ENCODE results near the gene ZNF280B. TPM values are rescaled to one million over a fixed set of nuclear protein-coding genes. Genes with fewer than 3 reads are reported as not detected.

ZNF280B gene
- total RNA-seq, 2 experiments from 2014 or later: 2.3 to 3.0 TPM

DNA sequence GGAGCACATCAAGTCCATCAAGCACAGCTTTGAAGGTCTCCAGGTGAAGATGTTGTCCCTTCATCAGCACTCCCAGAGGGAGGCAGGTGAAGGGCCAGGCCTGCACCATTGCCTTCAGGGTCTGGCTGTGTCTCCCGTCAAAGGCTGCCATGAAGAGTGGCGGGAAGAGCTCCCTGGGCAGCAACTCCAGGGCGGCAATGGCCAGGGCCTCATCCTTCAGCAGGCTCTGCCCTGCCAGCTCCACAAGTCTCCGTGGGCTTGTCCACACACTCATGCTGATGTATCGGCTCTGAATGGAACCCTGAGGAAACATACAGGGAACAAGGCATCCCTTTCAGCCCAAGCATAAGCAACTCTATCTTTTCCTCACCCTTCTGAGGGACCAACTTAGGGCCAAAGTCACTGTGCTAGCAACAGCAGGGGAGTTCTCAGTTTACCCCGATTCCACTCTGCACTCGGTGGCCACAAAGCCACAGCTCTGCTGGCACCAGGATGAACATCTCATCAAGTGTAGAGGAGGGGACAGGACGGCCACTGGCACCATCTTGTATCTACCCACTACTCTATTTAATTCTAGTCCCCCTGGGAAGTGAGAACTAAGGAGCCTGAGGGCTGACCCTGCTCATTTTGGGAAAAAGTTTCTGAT, 42.4 kb upstream of the ZNF280B start:
- Mint-ChIP-seq H3K27ac (no peak overlapping the region), H3K4me1 (ENCODE audit: low read depth) (no peaks in the 10 kb centered on the region), H3K27me3 (peaks cover 1% of the 10 kb centered on the region), H3K4me3 (no peak overlapping the region), H3K36me3 (ENCODE audit: low read depth) (no peaks in the 10 kb centered on the region), H3K9me3 (no peaks in the 10 kb centered on the region)
- no peak for ATAC-seq
- TF ChIP-seq, protein P1, sequence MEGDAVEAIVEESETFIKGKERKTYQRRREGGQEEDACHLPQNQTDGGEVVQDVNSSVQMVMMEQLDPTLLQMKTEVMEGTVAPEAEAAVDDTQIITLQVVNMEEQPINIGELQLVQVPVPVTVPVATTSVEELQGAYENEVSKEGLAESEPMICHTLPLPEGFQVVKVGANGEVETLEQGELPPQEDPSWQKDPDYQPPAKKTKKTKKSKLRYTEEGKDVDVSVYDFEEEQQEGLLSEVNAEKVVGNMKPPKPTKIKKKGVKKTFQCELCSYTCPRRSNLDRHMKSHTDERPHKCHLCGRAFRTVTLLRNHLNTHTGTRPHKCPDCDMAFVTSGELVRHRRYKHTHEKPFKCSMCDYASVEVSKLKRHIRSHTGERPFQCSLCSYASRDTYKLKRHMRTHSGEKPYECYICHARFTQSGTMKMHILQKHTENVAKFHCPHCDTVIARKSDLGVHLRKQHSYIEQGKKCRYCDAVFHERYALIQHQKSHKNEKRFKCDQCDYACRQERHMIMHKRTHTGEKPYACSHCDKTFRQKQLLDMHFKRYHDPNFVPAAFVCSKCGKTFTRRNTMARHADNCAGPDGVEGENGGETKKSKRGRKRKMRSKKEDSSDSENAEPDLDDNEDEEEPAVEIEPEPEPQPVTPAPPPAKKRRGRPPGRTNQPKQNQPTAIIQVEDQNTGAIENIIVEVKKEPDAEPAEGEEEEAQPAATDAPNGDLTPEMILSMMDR (IDR thresholded peaks at IDR 0.05): no peak
- intact Hi-C loops (cut with micrococcal nuclease): no loop called here
- ChIA-PET CTCF (interaction anchor here (1.4 kb wide), 1 partner anchor 9 kb away, joined by 3 read pairs; the partner anchor contains the start of gene PRAME), POLR2A (interaction anchor here (0.6 kb wide), 1 partner anchor 26 kb away, joined by 3 read pairs; no protein-coding TSS in a partner anchor)
- DNase-seq: no peak

DNA sequence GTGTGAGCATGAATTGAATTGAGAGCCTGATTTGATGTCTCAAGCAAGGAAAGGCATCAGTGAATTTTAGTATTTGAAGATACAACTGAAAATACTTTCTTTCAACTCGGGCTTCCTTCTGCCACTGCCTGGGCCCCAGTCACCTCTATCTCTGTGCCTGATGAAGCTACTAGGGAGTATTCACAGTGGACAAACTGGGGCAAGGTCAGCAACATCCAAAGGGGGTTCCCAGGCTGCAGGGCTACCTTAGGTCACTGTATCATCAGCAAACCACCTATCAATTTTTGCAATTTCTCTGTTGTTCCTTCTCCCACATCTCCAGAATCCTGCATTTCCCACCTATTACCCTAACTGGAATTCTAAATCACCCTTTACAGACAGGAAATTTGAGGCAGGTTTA, 40.4 kb upstream of the ZNF280B start:
- H3K4me3 Mint-ChIP-seq: no peak overlapping the region
- POLR2A ChIA-PET: no interaction called here
- no peak for DNase-seq
- no peak overlapping the region for H3K27ac Mint-ChIP-seq
- peaks cover 1% of the 10 kb centered on the region for H3K27me3 Mint-ChIP-seq
- ATAC-seq: no peak
- CTCF ChIA-PET: interaction anchor here (1.0 kb wide), 1 partner anchor 10 kb away, joined by 3 read pairs; the partner anchor contains the start of gene PRAME
- no peaks in the 10 kb centered on the region for H3K9me3 Mint-ChIP-seq
- H3K36me3 Mint-ChIP-seq (ENCODE audit: low read depth): no peaks in the 10 kb centered on the region
- intact Hi-C loops (cut with micrococcal nuclease): no loop called here
- TF ChIP-seq, protein P1 (IDR thresholded peaks at IDR 0.05): no peak
- no peaks in the 10 kb centered on the region for H3K4me1 Mint-ChIP-seq (ENCODE audit: low read depth)

DNA sequence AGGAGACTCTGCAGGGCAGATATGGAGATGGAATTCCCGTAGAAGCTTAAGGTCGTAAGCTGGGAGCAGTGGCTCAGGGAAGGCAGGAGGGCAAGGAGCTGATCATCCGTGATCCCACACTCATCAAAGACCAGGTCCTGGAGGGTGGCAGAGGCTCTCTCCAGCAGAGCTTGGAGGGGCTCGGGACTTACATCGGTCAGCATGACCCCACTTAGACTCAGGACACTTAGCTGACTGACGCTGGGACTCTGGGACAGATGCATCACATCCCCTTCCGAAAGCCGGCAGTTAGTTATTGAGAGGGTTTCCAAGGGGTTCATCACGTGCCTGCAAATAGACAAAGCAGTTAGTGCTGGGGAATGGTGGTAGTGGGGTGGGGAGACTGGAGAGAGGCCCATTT, 39.8 kb upstream of the ZNF280B start:
- ATAC-seq: no peak
- intact Hi-C loops (cut with micrococcal nuclease): no loop called here

DNA sequence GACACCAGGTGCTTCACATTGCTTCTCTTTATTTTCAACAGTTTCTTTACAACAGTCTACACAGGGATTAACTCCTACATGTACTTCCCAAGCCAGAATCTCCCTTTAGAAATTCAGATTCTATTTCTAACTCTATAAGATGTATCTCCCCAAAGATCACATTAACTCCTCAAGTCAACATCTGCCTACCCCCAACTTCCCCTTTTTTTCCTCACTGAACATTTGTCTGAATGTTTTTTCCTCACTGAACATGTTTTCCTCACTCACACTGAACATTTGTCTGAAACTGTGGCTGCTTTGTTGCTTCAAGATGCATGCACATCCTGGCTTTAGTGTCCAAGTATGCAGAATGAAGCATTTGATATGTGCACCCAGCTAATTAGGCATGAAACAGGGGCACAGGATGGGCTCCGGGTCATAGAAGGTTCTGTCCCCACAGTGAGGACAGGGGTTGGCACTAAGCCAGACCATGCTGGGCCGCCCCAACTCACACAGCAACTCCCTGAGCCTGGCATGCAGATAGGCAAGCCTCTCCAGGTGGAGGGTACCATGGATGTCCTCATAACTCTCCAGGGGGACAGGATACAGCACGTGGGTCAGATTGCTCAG, 39.3 kb upstream of the ZNF280B start:
- no peak for DNase-seq
- Mint-ChIP-seq H3K36me3 (ENCODE audit: low read depth) (no peaks in the 10 kb centered on the region), H3K4me1 (ENCODE audit: low read depth) (no peaks in the 10 kb centered on the region), H3K9me3 (no peaks in the 10 kb centered on the region), H3K4me3 (no peak overlapping the region), H3K27ac (no peak overlapping the region), H3K27me3 (peaks cover 1% of the 10 kb centered on the region)
- ChIA-PET CTCF (interaction anchor here (1.0 kb wide), 1 partner anchor 11 kb away, joined by 3 read pairs; the partner anchor contains the start of gene PRAME), POLR2A (no interaction called here)
- TF ChIP-seq, protein P1 (IDR thresholded peaks at IDR 0.05): no peak
- intact Hi-C loops (cut with micrococcal nuclease): no loop called here
- ATAC-seq: no peak

More for the DNA sequence above, 39.8 kb upstream of the ZNF280B start:
- Mint-ChIP-seq H3K27me3 (peaks cover 1% of the 10 kb centered on the region), H3K4me1 (ENCODE audit: low read depth) (no peaks in the 10 kb centered on the region), H3K9me3 (no peaks in the 10 kb centered on the region), H3K36me3 (ENCODE audit: low read depth) (no peaks in the 10 kb centered on the region), H3K4me3 (no peak overlapping the region), H3K27ac (no peak overlapping the region)
- CTCF ChIA-PET: interaction anchor here (1.0 kb wide), 1 partner anchor 11 kb away, joined by 3 read pairs; the partner anchor contains the start of gene PRAME
- no peak for DNase-seq
- POLR2A ChIA-PET: no interaction called here
- TF ChIP-seq, protein P1 (IDR thresholded peaks at IDR 0.05): no peak

DNA sequence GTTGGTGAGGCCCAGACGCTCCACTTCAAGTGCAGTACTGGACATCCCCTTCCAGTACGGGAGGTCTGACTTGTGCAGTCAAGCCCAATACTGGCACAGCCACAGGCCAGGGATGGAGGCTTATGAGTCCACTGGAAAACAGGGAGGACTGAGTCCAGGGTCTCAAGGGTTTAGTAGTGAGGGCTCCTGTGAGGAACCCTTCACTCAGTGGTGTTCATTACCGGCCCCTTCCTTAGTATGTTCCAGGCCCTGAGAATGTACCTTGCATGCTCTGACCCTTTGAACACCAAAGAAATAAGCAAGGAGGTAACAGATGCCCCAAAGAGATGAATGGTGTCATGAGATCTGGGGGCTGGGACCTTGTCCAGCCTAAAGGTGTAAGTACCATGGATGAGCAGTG, 38.7 kb upstream of the ZNF280B start:
- no peak overlapping the region for H3K4me3 Mint-ChIP-seq
- ChIA-PET POLR2A (no interaction called here), CTCF (no interaction called here)
- peaks cover 1% of the 10 kb centered on the region for H3K27me3 Mint-ChIP-seq
- intact Hi-C loops (cut with micrococcal nuclease): no loop called here
- TF ChIP-seq, protein P1 (IDR thresholded peaks at IDR 0.05): no peak
- H3K9me3 Mint-ChIP-seq: no peaks in the 10 kb centered on the region
- H3K36me3 Mint-ChIP-seq (ENCODE audit: low read depth): no peaks in the 10 kb centered on the region
- H3K4me1 Mint-ChIP-seq (ENCODE audit: low read depth): no peaks in the 10 kb centered on the region
- no peak for ATAC-seq
- H3K27ac Mint-ChIP-seq: no peak overlapping the region
- no peak for DNase-seq

All from activated CD8-positive, alpha-beta T cell treated with anti-CD3 and anti-CD28 coated beads for 36 hours (primary cell).